K562 (cell line): ENCODE results near the gene SYDE1. TPM values are rescaled to one million over a fixed set of nuclear protein-coding genes. Genes with fewer than 3 reads are reported as not detected.

Experiments used
- ATAC-seq: fragments of 200-7000 bp; cut with Tn5 transposase; 3 replicates; pipeline ENCODE4 v1.9.1; 2020; ENCODE audit warnings: moderate library complexity
- BruUV-seq: library from RNA; stranded (reverse); fragments of 400-500 nt; replicated peaks from 2 replicates; lab custom pipeline; 2021; lab: Mats Ljungman, UMichigan
- CTCF ChIA-PET: fragments of 300-600 bp; formaldehyde crosslinking; extraction: SDS; loops from one replicate; lab custom pipeline; 2021; ENCODE audit warnings: low intra/inter-chr PET ratio; lab: Yijun Ruan, JAX
- POLR2A ChIA-PET: fragments of 300-600, 350-650 bp; sonication (Branson Sonifier 250); formaldehyde crosslinking; extraction: SDS; loops from one replicate; lab custom pipeline; 2021; ENCODE audit warnings: antibody characterized with exemption, inconsistent platforms; lab: Yijun Ruan, JAX
- DNase-seq, 4 experiments: peaks; one replicate each; pipeline versions ENCODE4 v3.0.0 to v3.0.0-alpha.2; 2011 to 2018; ENCODE audit warnings: low spot score in 3 of 4, mixed read lengths in 3 of 4; ENCODE audit errors: extremely low read depth in 1 of 4
- FAIRE-seq: peaks from 2 replicates; lab custom pipeline; 2011; peaks lifted over from hg19 to GRCh38; lab: Jason Lieb, UNC
- H2AFZ ChIP-seq: 2 replicates; pipeline ENCODE4 v1.6.0; 2011; ENCODE audit warnings: low read depth, low read length, control low read depth, inconsistent platforms
- H3K27ac ChIP-seq: fragments of 200-600 bp; 3 replicates; pipeline ENCODE4 v1.8.0; 2011; ENCODE audit warnings: low read depth, mild to moderate bottlenecking, control low read depth, inconsistent platforms, low read length, moderate library complexity, mixed read lengths; ENCODE audit errors: extremely low read depth
- H3K27me3 ChIP-seq, 2 experiments: fragments of 300-600 bp in 1 of 2; 2 replicates in 1 of 2; 3 replicates in 1 of 2; pipeline versions ENCODE4 v1.6.0 to v1.8.0; 2011; ENCODE audit warnings: inconsistent platforms in 2 of 2, low read length in 2 of 2, mild to moderate bottlenecking in 1 of 2, mixed read lengths in 1 of 2, moderate library complexity in 1 of 2; ENCODE audit not compliant: control insufficient read depth in 2 of 2, insufficient read depth in 2 of 2
- H3K36me3 ChIP-seq: fragments of 300-600 bp; 3 replicates; pipeline ENCODE4 v1.8.0; 2011; ENCODE audit warnings: mild to moderate bottlenecking, low read length, inconsistent platforms; ENCODE audit not compliant: control insufficient read depth, insufficient read depth
- H3K4me1 ChIP-seq, 2 experiments: fragments of 200-600 bp in 1 of 2; replicated peaks in 1 of 2; 2 replicates in 1 of 2; 3 replicates in 1 of 2; pipeline versions ENCODE4 v1.5.1 to v1.8.0; 2011; ENCODE audit warnings: inconsistent platforms in 2 of 2, low read length in 2 of 2, mild to moderate bottlenecking in 1 of 2, mixed read lengths in 1 of 2, moderate library complexity in 1 of 2; ENCODE audit not compliant: control insufficient read depth in 2 of 2, insufficient read depth in 2 of 2
- H3K4me2 ChIP-seq: 2 replicates; pipeline ENCODE4 v1.6.1; 2011; ENCODE audit warnings: low read length, control low read depth, inconsistent platforms, mixed read lengths; ENCODE audit not compliant: insufficient read depth
- H3K4me3 ChIP-seq: fragments of 200-600 bp; sonication (generic), shearing (Covaris generic); 2 replicates; pipeline ENCODE4 v1.5.1; 2016; ENCODE audit warnings: control low read depth, inconsistent platforms
- H3K79me2 ChIP-seq: fragments of 200-600 bp; 3 replicates; pipeline ENCODE4 v1.8.0; 2011; ENCODE audit warnings: low read length, inconsistent platforms; ENCODE audit not compliant: control insufficient read depth, insufficient read depth
- H3K9ac ChIP-seq, 2 experiments: 2 replicates each; pipeline versions ENCODE4 v1.6.0 to v1.6.1; 2011; ENCODE audit warnings: low read depth in 2 of 2, low read length in 2 of 2, control low read depth in 1 of 2, inconsistent platforms in 1 of 2, mild to moderate bottlenecking in 1 of 2, mixed read lengths in 1 of 2; ENCODE audit not compliant: insufficient read depth in 1 of 2
- H3K9me1 ChIP-seq: one replicate; pipeline ENCODE4 v1.6.0; 2011; ENCODE audit warnings: inconsistent platforms, mild to moderate bottlenecking, low read length, moderate library complexity; ENCODE audit not compliant: control insufficient read depth, insufficient read depth
- H3K9me3 ChIP-seq: replicated peaks from 2 replicates; pipeline ENCODE4 v1.5.1; 2011; ENCODE audit warnings: low read depth, low read length, inconsistent platforms; ENCODE audit not compliant: control insufficient read depth, insufficient read depth
- H4K20me1 ChIP-seq: replicated peaks from 2 replicates; pipeline ENCODE4 v1.6.1; 2011; ENCODE audit warnings: low read length, inconsistent platforms, mixed read lengths; ENCODE audit not compliant: control insufficient read depth, insufficient read depth
- CBX8 ChIP-seq: fragments of 200-600 bp; sonication (generic); IDR thresholded peaks from 2 replicates; pipeline ENCODE4 v1.6.1; 2012; ENCODE audit warnings: borderline replicate concordance, mixed run types, low read depth, mild to moderate bottlenecking, moderate library complexity, mixed read lengths, low read length, control low read depth, inconsistent platforms; ENCODE audit not compliant: poor library complexity, severe bottlenecking; ENCODE audit errors: extremely low read depth
- CTCF ChIP-seq, 3 experiments: IDR thresholded peaks in 2 of 3; conservative IDR thresholded peaks in 1 of 3; 2 replicates each; pipeline ENCODE4 v1.5.1; 2011 to 2012; ENCODE audit warnings: low read length in 3 of 3, mild to moderate bottlenecking in 3 of 3, control low read depth in 2 of 3, improper control_type of control experiment in 1 of 3, inconsistent platforms in 1 of 3, low read depth in 1 of 3, mixed read lengths in 1 of 3, moderate library complexity in 1 of 3; ENCODE audit not compliant: insufficient read depth in 2 of 3
- CTCFL ChIP-seq: IDR thresholded peaks from 2 replicates; pipeline ENCODE4 v1.6.1; 2011; ENCODE audit warnings: borderline replicate concordance, low read depth, mild to moderate bottlenecking, moderate library complexity, low read length; ENCODE audit not compliant: insufficient read depth, poor library complexity, severe bottlenecking
- ESRRA ChIP-seq: fragments of 450-650 bp; IDR thresholded peaks from 2 replicates; pipeline ENCODE4 v1.6.1; 2014; ENCODE audit warnings: low read depth, mild to moderate bottlenecking, moderate library complexity, borderline replicate concordance
- FOXK2 ChIP-seq, 2 experiments: fragments of 450-650 bp; IDR thresholded peaks in 1 of 2; conservative IDR thresholded peaks in 1 of 2; 2 replicates each; pipeline ENCODE4 v1.6.1; 2016; ENCODE audit warnings: low read depth in 2 of 2, mild to moderate bottlenecking in 1 of 2
- NFYB ChIP-seq: IDR thresholded peaks from 2 replicates; pipeline ENCODE4 v1.6.1; 2011; ENCODE audit warnings: mild to moderate bottlenecking, moderate library complexity; ENCODE audit not compliant: insufficient read length; ENCODE audit errors: extremely low read depth
- RBM25 ChIP-seq: fragments of 200-400 bp; formaldehyde crosslinking; IDR thresholded peaks from 2 replicates; pipeline ENCODE4 v1.6.1; 2018; ENCODE audit warnings: low read length, low read depth, moderate library complexity; ENCODE audit not compliant: severe bottlenecking
- RFX1 ChIP-seq: fragments of 450-650 bp; IDR thresholded peaks from 2 replicates; pipeline ENCODE4 v1.6.1; 2016; ENCODE audit warnings: mild to moderate bottlenecking, moderate library complexity
- TAF15 ChIP-seq: fragments of 200-400 bp; formaldehyde crosslinking; IDR thresholded peaks from 2 replicates; pipeline ENCODE4 v1.6.1; 2017; ENCODE audit warnings: mild to moderate bottlenecking, low read depth, low read length, moderate library complexity
- WGBS: fragments of 100-300 bp; shearing (Covaris generic); methylation state at CpG from one replicate; pipeline ENCODE4 v1.1.6; 2016; ENCODE audit warnings: low coverage, mixed read lengths; ENCODE audit not compliant: insufficient coverage; ENCODE audit errors: missing lambda C conversion rate; 5-methylcytosine and 5-hydroxymethylcytosine counted together
- in situ Hi-C: fragments of 300-500 bp; cut with MboI; formaldehyde crosslinking; loops from 4 replicates; pipeline ENCODE4 v1.15.0; 2018; ENCODE audit warnings: inconsistent platforms, mixed read lengths
- intact Hi-C: fragments of 100-400 bp; cut with micrococcal nuclease; formaldehyde crosslinking; loops from 2 replicates; pipeline ENCODE4 v1.14.2; 2022
- polyA plus RNA-seq, 8 experiments: library from polyadenylated mRNA; depleted of rRNA in 4 of 8; stranded (reverse) in 5 of 8; unstranded in 3 of 8; fragments of >200 nt; fragmentation: Nextera tagmentation in 2 of 8; fragmentation: Illumina TruSeq in 1 of 8; extraction: Ambion mirVana in 2 of 8; extraction: Trizol in 1 of 8; gene quantifications; 2 replicates each; pipeline versions ENCODE4 v1.2.1 to v1.2.3, GENCODE V29; 2011 to 2014; ENCODE audit warnings: inconsistent platforms in 1 of 8, missing spikeins in 1 of 8
- total RNA-seq, 7 experiments: library from RNA; depleted of rRNA in 6 of 7; stranded (reverse); fragments of >200 nt in 6 of 7; fragmentation: Illumina TruSeq in 2 of 7; extraction: Trizol in 2 of 7; gene quantifications; 2 replicates each; pipeline versions ENCODE4 v1.2.1 to v1.2.3, GENCODE V29; 2011 to 2021; ENCODE audit warnings: low replicate concordance in 1 of 7

Gene SYDE1
- total and polyA plus RNA-seq, 9 of the 15 experiments (the other 6 are each of a cell fraction or from before 2014, with no cell fraction given) = 0.04 TPM; not detected in 8

GRCh38 chr19:15111758-15112157 lies 4.6 kb downstream of the SYDE1 start:
- Histone ChIP-seq H3K36me3 (peaks cover under 1% of the 10 kb centered on the region; the same call in 1 of the 3 replicates), H3K27ac (no peak overlapping the region), H4K20me1 (no peaks in the 10 kb centered on the region), H3K9ac (no peak overlapping the region), H3K4me3 (no peak overlapping the region), H3K9me3 (no peaks in the 10 kb centered on the region), H3K4me2 (no peak overlapping the region), H2AFZ (no peak overlapping the region)
- ChIA-PET CTCF (no interaction called here), POLR2A (interaction anchor here (0.6 to 0.7 kb wide), 2 partner anchors 60 to 1030 kb away, joined by 3 to 5 read pairs; no protein-coding TSS in a partner anchor)
- FAIRE-seq = no peak
- intact Hi-C loops = no loop called here
- peak; percentile 58; the same call in 1 of the 2 replicates for TF ChIP-seq ESRRA
- TF ChIP-seq CBX8 = no peak
- TF ChIP-seq RBM25 = peak; percentile 49
- TF ChIP-seq, all 486 proteins: peak for 2
- no peaks in the 10 kb centered on the region for H3K9me1 ChIP-seq
- 0% methylated on average over 1 of the region's 1 CpG for WGBS
- DNase-seq (no peak), ATAC-seq (no peak)
- no peaks in the 10 kb centered on the region for H3K79me2 ChIP-seq
- peaks cover 0 to 20% of the 10 kb centered on the region in 2 experiments; a peak in 2 of 5 replicates for H3K4me1 ChIP-seq
- no TSS peak for BruUV-seq
- in situ Hi-C loops = no loop called here
- peaks cover 7 to 30% of the 10 kb centered on the region in 2 experiments; a peak in 3 of 5 replicates for H3K27me3 ChIP-seq

- peaks cover 7 to 27% of the 10 kb centered on the region in 2 experiments; a peak in 3 of 5 replicates for H3K27me3 ChIP-seq
- ATAC-seq (peak; percentile 59; the same call in 2 of the 3 replicates), DNase-seq (peak; percentile 27 to 63 (median 50)), FAIRE-seq (no peak)
- H3K4me3 ChIP-seq = no peak overlapping the region
- H3K4me1 ChIP-seq = peaks cover 0 to 20% of the 10 kb centered on the region in 2 experiments; a peak in 2 of 5 replicates
- no peak overlapping the region for H3K9ac ChIP-seq
- no peak overlapping the region for H3K27ac ChIP-seq
- H3K9me3 ChIP-seq = no peaks in the 10 kb centered on the region
- H3K4me2 ChIP-seq = no peak overlapping the region
- H2AFZ ChIP-seq = no peak overlapping the region
- peaks cover 6% of the 10 kb centered on the region; the same call in 1 of the 3 replicates for H3K36me3 ChIP-seq
- H3K79me2 ChIP-seq = no peaks in the 10 kb centered on the region
- POLR2A ChIA-PET = interaction anchor here (0.7 to 2.2 kb wide), 2 partner anchors 11 to 59 kb away, joined by 3 to 5 read pairs; no protein-coding TSS in a partner anchor
- in situ Hi-C loops = no loop called here
- CTCF ChIA-PET = no interaction called here
- no peaks in the 10 kb centered on the region for H3K9me1 ChIP-seq
- BruUV-seq = no TSS peak
- intact Hi-C loops = no loop called here
- H4K20me1 ChIP-seq = no peaks in the 10 kb centered on the region
- 29% methylated on average over 6 of the region's 11 CpGs for WGBS
- 0 out of 6 replicates have a peak, but pooled peaks of 1 of the 3 experiments have one; percentile 20 for TF ChIP-seq CTCF (IDR thresholded peaks at IDR 0.05 in 2 of 3, conservative IDR thresholded peaks at IDR 0.05 in 1 of 3; ENCODE audit: insufficient read depth in 2 of 3, low read depth in 1 of 3, low read length in 3 of 3)
- no peak for TF ChIP-seq TAF15
- TF ChIP-seq FOXK2 (conservative IDR thresholded peaks at IDR 0.05 in 1 of 2, IDR thresholded peaks at IDR 0.05 in 1 of 2; ENCODE audit: low read depth in 2 of 2) = no peak
- TF ChIP-seq RFX1 = peak; percentile 76
- peak; percentile 37 for TF ChIP-seq NFYB
- peak; percentile 63 for TF ChIP-seq CTCFL
These were observed 5.2 kb downstream of the SYDE1 start for GRCh38 chr19:15112385-15112784.
